ENCODE data around the gene FOXL2.

Gene FOXL2

DNA sequence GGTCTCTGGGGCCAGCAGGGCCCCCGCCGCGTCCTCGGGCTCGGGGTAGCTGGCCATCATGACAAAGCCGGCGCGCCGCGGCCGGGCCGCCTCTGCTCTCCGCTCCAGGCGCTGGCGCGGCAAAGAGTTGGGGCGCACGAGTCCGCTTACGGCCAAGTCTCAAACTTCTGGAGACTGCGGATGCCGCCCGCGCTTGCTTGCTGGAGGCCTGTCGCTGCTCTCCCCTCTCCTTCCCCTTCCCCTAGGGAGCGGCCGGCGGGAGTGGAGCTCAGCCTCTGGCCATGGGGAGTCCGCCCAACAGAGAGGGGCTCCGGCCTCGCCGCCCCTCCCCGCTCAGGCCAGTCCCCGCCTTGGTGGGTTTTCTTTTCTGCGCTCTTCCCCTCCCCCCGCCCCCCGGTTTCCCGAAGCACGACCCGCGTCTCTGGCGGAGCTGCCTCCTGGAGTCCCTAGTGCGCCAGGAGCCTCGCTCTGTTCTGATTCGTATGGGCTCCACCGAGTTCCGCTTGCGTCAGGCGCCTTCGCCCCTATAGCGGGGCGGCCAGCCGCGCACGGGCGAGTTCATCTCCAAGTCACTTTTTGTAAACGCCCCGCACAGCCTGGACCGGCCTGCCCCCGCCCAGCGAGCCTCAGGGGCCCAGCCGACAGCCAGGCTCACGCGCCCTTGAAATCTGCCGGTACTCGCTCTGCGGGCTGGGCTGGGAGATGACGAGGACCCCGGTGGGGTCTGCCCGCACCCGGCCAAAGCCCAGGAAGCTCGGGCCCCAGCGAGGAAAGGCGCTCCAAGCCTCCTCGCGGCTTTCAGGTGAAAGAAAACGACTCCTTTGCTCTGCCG, at the start of gene FOXL2, which contains the start of gene FOXL2NB:
Gene FOXL2, minus strand, starts transcription at position 475 of the 832 bp plus-strand sequence. Its CDS starts 415 bp downstream, at position 60.
Gene FOXL2NB, plus strand, starts transcription at position 555 of the 832 bp plus-strand sequence. Its CDS starts 148 bp downstream, at position 703.
- DNase-seq = no peak

DNA sequence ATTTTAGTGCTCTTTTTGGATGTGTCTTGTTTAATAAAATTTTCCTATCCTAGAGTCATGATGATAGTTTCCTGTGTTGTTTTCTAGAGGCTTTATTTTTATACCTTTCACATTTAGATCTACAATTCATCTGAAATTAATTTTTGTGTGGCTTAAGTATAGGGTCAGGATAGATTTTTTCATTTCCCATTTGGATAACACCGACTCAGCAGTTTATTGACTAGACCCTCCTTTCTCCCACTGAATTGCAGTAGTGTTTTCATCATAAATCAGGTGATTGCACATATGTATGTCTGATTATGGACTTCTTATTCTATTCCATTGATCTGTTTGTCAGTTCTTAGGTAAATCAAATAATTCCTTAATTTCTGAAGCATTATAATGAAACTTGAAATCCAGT, 48.8 kb upstream of the FOXL2 start:
- DNase-seq = no peak

DNA sequence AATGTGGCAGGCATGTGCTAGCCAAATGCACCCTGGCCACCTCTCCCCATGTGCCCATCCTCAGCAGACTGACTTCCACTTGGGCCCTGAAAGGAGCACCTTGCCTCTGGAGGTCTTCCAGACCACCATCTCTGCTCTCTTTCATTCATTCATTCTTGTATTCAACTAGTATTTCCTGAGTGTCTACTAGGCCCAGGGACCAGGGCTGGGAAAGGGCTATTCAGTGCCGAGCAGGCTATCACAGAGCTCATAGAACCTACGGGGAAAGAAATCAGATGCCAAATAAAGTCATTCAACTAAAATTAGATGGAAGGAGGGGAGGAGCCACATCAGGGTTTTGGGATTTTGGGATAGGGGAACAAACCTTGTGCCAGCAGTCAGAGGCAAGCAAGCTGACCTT, 40.2 kb upstream of the FOXL2 start:
- no peak for DNase-seq

DNA sequence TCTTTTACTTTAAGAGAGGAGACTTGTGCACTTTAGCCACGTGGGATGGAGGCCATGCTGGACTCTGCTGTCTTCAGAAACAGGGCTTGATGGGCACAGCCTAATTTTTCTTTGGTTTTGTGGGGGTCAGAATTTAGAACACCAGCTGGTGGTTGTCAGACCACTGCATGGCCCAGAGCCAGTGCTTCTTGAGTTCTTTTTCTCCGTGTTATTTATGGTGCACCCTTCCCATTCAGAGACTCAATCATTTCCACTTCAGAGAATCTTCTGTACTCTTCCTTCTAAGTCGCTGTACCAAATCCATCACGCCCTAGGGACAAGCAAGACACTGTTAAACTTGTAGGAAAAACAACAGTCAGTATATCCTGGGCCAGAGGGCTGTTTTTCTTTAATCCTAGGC, 39.0 kb upstream of the FOXL2 start:
- no peak for DNase-seq

DNA sequence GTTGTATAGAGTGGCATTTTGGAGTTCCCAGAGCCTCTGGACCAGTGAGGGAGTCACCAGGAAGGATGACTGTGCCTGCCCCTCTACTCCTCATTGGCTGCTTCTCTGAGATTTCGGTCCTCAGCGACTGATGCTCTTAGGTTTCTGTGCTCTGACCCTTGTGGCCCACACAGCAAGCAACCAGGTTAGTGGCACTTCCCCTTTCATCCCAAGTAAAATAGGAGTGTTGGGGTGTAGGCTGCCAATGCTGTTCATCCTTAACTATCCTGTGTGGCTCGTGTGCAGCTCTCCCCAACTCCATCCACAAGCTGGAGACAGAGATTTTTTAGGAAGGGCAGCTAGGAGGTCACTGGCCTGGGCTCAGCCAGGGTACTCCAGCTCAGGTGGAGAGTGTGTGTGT, 37.9 kb upstream of the FOXL2 start:
- DNase-seq = no peak

DNA sequence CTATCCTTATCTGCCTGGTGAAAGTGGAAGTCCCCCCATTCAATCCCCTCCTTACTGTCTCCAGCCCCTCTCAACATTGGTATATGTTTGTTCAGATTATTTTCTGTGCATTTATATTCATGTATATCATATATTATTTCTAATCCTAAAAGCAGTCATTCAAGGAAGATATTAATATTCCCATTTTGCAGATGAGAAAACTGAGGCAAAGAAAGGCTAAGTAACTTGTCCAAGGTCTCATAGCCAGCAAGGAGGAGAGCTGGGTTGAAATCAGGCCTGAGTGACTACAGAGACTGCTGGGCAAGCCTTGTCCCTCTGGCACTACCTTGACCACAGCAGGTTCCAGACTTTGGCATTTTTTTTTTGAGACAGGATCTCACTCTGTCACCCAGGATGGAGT, 29.1 kb upstream of the FOXL2 start:
- DNase-seq = no peak

DNA sequence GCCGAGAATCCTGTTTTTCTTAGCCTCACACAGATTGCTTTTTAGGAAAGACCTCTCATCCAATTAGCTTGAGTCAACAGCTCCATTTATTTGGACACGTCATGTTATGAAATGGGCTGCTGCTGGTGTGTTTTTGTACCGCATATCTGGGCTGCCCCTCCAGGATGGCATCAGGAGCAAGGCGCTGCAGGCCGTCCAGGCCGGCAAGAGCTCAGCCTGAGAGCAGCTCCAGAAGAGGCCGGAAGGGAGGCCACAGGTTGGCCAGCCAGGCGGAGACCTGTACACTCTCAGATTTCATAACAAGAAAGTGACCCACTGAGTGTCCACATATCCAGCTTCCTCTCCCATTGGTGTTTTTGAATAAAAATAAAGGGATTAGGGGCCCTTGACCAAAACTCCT, 28.4 kb upstream of the FOXL2 start:
- DNase-seq = no peak

DNA sequence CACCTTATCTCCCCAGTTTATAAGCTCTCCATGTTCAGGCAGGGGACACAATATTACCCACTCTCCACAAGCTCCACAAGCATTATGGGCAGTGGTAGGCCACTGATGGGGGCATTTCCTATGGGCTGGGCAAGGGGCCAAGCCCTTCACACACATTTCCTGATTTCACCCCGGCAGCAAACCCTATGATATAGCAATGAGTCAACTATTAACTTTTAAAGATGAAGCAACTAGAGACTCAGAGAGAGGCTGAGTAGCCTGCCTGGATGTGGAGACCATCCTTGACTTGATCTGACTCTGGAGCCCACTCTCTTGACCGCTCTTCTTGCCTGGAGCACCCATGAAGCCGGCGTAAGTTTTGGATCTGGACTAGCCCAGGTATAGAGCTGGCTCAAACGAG, 27.5 kb upstream of the FOXL2 start:
- DNase-seq = no peak

DNA sequence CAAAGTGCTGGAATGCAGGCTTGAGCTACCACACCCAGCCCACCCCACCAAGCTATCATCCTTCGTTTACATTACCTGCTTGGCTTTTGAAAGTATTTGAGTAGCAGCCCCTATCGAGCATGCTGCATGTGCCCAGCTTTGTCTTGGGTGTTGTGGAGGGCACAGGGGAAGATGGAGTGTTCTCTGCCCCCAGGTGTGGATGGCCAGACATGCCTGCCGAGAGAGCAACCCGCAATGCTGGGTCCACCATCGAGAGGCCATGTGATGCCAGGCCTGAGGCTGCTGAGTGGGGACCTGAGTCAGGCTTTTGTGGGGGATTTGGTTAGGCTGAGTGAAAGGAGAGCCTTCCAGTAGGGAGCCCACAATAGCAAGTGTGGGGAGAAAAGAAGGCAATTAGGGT, 26.0 kb upstream of the FOXL2 start:
- no peak for DNase-seq

DNA sequence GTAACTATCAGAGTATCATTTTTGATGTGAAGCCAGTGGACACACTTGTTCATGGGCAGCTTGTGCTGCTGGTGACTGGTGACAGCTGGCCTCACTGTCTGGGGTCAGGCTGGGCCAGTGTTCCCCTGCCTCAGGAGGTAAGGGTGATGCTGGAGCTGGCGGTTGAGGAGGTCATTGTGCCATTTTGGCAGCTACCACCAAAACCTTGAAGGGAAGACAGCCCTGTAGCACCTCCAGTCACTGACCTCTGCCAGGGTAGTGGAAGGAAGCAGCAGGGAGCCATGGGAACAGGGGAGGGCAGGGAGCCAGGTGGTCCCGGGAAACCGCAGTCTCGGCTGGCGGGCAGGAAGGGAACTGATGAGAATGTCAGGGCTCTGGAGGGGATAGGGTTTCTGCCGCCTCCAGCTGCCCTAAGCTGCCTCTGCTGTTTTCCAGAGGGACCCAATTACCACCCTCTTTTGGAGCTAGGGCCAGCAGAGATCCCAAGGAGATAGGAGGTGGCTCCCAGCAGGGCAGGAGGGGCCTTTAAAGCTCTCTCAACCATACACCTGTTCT, 24.9 kb upstream of the FOXL2 start:
- DNase-seq = no peak

DNA sequence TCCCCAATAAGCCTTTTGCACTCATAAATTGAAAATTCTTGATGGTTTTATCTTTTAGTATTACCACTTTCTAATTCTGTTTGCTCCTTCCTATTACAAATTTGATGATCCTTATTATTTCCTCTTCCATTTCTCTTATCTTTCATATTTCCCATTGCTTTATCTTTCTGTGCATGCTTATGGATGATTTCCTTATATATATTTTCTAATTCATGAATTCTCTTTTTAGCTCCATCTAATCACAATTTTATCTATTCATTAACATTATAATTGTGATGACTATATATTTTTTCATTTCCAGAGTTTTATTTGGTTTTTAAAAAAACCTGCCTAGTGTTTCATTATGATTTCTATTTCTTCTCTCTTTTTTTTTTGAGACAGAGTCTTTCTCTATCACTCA, 18.0 kb upstream of the FOXL2 start:
- DNase-seq = no peak

DNA sequence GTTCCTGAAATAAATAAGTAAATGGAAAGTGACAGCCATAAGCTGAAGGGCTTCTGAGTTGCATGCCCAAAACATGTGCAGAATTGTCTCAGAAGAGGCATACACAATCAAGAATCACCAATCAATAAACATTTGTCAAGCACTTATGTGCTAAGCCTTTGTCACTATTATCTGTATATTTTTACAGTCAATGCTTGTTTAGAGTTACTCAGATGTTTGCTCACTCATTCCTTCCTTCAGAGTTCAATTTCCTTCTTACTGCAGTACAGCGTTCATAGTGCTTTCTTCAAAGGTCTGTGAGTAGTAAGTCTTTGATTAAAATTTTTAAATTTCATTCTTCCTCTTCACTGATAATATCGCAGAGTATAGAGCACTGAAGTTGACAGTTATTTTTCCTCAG, 17.3 kb upstream of the FOXL2 start:
- no peak for DNase-seq

DNA sequence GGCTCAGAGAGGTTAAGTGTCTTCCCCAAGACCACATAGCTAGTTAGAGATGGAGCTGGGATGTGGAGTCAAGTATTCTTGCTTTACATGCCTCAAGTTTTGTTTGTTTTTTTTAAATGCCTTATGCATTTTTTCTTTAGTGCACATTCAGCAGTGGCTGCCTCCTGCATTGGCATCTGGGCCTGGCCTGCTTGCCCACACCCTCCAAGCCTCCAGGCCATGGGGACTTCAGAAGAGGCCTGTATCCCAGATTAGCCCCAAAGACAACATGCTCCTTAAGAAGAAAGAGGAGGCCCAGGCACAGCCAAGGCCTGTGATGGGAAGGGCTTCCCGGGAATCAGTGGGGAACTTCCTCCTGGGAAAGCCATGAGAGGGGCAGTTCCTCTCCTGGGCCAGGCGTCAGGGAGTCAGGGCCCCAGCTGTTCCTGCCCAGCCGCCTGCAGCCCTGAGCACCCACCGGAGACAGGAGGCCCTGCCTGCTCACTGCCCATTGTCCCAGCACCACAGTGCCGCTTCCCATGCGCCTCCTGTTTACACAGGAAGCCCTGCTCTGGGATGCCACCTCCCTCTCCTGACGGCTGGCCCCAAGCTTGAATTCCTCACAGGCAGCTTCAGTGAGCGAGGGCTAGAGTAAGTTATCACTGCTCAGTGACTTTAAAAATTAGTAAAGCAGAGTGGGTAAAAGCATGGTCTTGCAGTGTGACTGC, 16.1 kb upstream of the FOXL2 start:
- no peak for DNase-seq

DNA sequence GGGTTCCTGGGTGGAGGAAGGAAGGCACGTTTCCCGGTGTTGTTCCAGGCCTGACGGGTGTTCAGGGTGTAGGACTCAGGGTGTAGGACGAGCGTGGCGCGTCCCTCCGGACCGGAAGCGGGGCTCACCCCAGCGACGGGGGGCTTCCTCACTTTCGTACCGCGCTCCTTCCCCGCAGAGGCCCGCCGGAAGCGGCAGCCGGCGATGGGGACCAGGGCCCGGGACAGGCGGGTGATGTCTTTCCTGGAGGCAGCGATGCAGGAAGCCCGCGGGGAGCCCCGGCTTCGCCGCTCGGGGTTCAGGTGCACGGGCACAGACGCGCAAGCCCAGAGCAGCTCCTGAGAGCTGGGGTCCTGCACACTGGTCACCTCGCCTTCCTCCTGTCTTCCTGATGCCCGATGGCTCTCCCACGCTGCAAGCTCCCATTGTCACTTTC, 13.5 kb upstream of the FOXL2 start:
- no peak for DNase-seq

DNA sequence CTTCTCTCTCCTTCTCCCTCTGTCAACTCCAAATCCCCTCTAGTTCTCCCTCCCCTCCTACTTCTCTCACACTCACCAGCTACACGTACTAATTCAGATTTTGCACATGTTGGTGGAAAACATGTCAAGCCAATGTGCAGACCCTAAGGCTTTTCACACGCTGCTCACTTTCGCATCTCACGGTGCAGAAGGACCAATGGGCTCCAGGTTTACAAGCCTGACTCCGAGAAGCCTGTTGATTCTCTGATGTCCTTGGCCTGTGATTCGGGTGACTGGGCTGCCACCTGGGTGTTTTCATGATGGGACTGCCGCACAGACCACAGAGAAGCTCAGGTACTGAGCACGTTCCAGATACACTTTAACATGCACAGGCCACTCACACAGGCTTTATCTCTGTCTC, 3.8 kb upstream of the FOXL2 start:
- DNase-seq = no peak

DNA sequence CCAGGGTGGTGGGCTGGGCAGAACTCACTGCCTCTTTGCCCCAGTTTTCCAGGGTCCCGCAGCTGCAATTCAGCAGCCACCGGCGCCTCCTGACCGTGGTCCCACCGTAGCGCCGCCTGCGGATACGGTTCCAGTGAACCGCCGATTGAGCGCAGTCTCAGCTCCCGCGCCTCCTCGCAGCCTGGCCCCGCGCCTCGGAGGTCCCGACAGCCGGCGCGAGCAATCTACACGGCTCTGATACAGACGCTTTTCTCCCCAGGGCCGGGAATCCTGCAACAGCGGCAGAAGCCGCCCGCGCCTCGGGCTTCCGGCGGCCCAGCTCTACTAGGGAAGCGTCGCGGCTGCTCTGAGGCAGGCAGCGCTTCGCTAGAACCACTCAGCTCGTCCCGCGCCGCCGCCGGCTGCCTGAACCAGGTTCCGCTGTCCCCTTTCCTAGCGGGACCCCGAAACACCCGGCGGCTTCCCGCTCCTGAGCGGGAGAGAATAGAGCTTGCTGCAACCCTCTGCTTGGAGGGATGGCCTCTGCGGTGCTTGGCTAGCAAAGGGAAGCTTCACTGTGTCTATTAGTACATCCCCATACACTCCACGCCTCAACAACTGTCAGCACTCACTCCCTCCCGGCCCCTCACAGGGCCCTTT, 3.2 kb upstream of the FOXL2 start:
- DNase-seq = no peak

DNA sequence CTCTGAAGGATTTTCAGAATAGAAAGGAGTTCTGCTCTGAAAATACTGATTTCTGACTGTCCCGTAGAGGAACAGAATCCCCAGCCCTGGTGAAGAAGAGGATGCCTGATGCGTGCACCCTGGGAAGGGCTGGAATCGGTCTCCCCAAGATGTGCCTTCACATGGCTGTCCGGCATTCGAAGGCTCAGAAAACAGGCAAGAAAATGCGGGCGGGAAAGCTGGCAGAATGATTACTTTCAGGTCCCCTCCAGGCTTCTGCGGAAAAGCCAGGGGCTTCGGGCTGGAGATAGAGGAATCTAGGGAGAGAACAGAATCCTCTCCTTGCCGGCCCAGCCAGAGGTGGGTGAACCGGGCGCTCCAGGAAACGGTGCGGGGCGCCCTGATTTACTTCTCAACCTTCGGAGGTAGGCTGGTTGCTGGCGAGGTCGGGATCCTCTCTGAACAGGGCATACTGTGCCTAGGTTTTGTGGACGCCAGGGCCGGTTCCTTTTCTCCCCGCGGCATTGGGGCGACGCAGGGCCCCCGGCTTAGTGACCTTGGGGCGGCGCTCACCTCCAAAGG, 2.6 kb upstream of the FOXL2 start:
- no peak for DNase-seq

DNA sequence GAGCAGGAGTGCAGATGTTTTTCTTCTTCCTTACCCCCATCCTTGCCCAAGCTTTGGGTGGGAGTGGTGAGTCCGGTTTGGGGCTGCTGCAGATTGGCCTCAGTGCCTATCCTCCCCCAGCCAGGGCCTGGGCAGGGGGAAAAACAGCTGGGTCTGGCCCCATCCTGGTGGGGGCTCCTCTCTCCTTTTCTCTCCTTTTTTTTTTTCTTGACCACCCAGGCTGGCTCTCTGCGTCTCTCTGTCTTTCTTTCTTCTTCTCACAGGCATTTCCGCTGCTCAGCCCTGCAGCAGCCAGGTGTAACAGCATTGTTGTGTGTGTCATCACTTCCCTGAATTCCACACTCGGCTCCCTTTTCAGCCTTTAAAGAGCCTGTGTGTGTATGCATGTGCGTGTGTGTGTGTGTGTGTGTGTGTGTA, 2.1 kb upstream of the FOXL2 start:
- no peak for DNase-seq

DNA sequence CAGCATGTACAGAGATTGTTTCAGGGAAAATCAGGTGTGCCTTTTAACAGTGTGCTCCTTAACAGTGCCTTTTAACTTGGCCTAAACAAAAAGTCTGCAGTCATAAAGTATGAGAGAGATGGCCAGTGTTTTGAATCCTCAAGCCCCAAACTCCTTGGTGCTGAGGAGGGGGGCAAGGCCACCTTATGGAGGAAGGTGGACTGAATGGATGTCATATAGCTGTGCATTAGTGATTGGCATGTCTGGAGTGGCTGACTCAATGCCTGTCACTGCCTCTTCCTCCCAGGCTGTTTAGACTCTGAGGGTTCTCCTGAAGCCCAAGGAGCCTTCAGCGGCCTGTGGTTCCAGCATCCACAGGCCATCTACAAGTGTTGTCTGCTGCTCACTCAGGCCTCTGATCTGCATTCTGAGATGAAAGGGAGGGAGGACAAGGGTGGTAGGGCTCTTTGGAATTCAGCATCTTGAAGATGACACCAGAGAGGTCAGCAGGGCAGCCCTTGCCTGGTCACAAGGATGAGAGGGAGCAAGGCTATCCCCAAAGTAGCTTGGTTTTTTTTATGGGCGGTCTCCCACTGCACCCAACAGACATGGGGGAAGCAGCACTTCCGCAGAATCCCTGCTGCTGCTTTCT, 1.5 kb upstream of the FOXL2 start:
- DNase-seq = no peak

DNA sequence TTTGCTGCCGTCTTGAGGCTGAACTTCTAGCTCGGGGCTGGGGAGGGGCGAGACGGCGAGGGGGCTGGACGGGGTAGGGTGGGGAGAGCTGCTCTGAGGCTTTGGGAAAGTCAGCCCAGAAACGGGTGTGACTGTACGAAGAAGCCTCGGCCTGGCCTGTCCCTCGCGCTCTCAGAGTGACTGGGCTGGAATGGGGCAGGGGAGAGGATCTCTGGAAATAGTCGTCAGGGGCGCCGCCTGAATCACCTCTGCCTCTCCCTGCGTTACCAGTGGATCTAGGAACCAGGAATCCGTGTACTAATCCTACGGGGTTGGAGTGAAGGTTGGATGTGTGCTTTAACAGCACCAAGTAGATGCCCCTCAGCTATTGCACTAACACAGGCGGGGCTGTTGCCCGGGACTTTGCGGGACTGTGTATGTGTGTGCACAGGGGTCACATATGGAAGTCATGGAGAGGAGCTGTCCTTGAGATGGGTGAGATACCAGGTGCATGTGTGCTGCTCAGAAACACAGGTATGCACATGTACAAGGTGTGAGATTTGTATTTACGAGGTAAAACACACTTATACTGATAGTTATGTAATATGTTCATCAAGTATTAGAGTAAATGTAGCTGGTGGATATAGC, 671 bp upstream of the FOXL2 start:
- no peak for DNase-seq

DNA sequence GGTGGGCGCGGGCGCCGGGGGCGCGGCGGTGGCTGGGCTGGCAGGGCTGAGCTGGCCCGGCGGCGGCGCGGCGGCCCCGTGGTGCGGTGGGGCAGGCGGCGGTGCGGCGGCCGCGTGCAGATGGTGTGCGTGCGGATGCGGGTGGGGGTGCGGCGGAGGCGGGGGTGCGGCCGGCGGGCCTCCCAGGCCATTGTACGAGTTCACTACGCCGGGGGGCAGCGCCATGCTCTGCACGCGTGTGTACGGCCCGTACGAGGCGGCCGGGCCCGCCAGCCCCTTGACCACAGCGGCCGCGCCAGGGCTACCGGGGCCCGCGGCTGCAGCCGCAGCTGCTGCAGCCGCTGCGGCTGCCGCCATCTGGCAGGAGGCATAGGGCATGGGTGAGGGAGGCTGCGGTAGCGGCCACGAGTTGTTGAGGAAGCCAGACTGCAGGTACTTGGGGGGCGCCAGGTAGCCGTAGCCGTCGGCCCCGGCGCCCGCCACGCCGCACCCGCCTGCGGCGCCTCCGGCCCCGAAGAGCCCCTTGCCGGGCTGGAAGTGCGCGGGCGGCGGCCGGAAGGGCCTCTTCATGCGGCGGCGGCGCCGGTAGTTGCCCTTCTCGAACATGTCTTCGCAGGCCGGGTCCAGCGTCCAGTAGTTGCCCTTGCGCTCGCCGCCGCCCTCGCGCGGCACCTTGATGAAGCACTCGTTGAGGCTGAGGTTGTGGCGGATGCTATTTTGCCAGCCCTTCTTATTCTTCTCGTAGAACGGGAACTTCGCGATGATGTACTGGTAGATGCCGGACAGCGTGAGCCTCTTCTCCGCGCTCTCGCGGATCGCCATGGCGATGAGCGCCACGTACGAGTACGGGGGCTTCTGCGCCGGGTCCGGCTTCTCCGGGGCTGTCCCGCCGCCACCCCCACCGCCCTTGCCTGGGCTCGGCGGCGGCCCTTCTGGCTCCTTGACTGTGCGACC, 951 bp downstream of the FOXL2 start:
- no peak for DNase-seq

Measured in midbrain (tissue), 1 donor.